ENCODE measurements around the gene FLII.
A peak's percentile ranks its signal among the peaks of the same experiment; 100 is the strongest.
"Not testable (repeated sequence)": the region's sequence is repeated elsewhere in the genome, so short reads cannot be mapped to it uniquely, and the experiment has no call there.

FLII gene

GRCh38 chr17:18258356-18259038 lies at the start of gene FLII:
TSS of gene FLII (minus strand) at chr17:18258738. CDS start at chr17:18258690, 48 bp downstream.
- DNase-seq (ENCODE audit: low spot score) = no peak

DNA sequence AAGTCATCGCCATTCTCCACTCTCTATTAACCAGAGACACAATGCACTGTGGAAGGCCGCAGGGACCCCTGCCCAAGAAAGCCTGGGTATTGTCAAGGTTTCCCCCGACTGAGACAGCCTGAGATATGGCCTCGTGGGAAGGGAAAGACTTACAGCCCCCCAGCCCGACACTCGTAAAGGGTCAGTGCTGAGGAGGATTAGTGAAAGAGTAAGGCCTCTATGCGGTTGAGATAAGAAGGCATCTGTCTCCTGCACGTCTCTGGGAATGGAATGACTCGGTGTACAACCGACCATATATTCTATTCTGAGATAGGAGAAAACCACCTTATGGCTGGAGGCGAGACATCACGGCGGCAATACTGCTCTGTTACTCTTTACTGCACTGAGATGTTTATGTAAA lies 44.7 kb upstream of the FLII start:
- not testable (repeated sequence) for DNase-seq (ENCODE audit: low spot score)

DNA sequence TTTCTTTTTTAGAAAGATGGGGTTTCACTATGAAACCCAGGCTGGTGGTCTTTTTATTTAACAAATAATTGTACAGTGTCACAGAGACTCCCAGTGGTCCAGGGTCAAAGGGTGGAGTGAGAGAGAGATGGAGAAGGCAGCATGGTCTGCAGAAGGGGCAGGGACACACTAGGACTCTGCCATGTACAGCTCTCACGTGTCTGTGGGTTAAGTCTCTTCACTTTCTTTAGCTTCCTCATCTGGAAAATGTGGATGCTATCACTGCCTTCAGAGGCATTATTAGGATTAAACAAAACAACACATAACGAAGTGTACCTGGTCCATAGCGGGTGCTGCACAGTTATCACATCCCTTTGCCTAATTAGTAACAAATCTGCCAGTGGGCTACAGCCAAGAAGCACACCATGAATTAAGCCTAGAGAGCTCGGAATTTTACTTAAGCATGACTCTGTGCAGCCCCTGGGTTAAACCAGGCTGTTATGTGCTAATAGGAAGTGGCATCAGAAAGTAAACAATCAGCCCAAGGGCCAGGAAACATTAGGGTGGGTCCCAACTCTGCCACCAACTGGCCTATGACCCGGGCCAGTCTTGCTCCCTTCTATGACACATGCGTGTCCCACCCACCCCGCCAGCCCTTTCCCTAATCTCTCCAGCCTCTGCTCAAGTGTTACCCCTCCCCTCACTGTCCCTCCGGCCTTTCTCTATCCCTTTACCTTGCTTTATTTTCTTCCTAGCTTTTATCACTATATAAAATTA lies 42.4 kb upstream of the FLII start:
- no peak for DNase-seq (ENCODE audit: low spot score)

GRCh38 chr17:18298061-18298460 lies 39.5 kb upstream of the FLII start:
- not testable (repeated sequence) for DNase-seq (ENCODE audit: low spot score)

GRCh38 chr17:18291718-18292540 lies 33.4 kb upstream of the FLII start:
- no peak for DNase-seq (ENCODE audit: low spot score)

DNA sequence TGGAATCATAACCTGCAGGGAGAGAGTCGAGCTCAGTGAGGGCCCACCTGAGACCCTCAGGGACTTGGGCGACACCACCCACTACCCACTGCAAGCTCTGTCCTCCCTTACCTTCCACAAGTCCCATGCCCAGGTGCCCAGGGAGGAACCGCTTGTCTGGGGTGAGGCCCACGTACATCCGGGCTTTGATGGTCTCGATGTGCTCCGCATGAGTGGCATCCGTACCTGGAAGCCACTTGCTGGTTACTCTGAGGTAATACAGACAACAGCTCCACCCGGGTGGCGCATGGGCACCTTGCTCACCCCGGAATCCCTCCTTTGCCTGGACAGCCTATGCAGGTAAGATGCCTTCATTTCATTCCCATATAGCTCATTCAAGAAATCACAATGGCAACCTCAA lies 26.8 kb upstream of the FLII start:
- no peak for DNase-seq (ENCODE audit: low spot score)

GRCh38 chr17:18281788-18282187 lies 23.2 kb upstream of the FLII start:
- no peak for DNase-seq (ENCODE audit: low spot score)

DNA sequence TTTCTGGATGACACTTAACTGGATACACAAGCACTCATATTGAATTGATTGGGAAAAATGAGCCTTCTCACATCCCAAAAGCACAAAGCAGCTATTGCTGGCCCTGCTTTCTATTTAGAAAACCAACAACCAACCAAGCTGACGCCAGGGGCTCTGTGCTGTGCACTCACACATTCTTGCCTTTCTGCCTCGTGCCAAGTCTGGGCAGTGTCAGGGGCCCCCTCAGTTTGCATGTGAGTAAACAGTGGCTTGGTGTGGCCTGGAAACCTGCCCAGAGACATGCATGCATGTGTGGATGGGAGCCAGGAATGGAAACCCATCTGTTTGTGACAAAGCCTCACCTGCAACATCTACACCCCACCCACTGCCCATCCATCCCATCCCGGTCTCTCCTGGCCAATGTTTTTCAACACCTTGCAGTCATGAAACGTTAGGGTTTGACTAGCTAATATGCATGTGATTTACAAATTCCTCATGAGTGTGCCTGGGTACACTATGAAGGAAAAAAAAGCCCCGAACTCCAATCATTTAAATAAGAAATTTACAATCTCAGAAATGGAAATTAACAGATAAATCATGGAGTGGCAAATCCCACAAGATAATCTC lies 22.3 kb upstream of the FLII start:
- no peak for DNase-seq (ENCODE audit: low spot score)

DNA sequence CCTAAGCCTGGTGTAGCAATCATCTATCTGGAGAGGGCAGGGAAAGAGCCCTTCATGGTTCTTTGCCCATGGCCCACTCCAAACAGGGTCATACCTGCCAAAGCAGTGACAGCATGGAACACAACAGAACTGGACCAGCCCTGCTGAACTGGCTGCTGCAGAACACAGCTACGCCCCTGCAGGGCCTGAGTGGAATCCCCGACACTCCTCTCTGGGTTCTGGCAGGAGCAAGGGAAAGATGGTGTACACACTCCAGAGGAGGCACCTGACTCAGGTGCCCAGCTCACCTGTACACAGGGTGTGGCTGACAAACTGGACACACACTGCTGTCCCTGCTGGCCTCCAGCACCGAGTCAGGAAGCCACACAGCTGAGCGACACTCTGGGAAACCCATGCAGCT lies 21.7 kb upstream of the FLII start:
- no peak for DNase-seq (ENCODE audit: low spot score)

GRCh38 chr17:18278867-18279266 lies 20.3 kb upstream of the FLII start:
- no peak for DNase-seq (ENCODE audit: low spot score)

DNA sequence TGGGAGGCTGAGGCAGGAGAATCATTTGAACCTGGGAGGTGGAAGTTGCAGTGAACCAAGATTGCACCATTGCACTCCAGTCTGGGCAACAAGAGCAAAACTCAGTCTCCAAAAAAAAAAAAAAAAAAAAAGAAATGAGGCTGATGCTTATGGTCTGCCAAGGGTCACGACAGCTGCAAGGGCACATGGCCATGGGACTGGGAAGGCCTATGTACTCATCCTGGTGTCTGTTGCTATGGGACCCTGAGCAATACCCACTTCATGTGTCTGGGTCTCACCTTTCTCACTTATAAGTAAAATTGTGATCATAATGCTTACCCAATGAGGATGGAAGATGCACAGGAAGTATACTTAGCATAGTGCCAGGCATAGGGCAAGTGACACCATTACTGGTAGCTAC lies 18.5 kb upstream of the FLII start:
- DNase-seq (ENCODE audit: low spot score) = no peak

GRCh38 chr17:18270046-18270931 lies 11.8 kb upstream of the FLII start:
- no peak for DNase-seq (ENCODE audit: low spot score)

DNA sequence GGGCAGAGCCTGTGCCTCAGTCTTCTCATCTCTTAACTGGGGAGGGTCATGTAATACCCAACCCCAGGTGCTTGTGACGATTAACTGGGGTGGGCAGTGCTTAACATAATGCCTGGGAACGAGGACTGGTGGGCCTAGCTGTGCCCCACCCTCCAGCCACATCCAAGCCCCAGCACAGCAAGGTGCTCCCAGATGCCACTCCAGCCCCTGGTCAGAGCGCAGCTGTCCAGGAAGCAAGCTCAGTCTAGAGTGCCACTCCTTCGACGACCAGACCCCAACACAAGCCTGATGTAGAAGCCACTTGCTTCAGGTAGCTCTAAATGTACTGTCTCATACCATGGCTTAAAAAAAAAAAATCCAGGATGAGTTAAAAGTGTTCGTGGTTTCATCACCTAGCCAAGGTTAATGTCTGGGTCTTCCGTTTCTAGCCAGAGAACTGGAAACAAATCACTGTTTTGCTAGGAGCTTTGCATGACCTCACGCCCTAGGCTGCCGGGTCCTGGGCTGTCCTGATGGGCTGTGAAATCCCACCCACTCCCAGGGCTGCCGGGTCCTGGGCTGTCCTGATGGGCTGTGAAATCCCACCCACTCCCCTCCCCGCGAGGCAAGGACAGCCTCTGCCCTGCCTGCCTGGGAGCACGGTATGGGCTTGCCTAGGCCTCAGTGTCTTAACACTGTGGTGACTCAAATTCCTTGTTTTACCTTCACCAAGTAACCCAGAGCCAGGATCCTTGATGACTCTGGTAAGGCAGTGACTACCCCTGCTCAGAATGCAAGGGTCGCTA lies 9.6 kb upstream of the FLII start:
- DNase-seq (ENCODE audit: low spot score) = no peak

DNA sequence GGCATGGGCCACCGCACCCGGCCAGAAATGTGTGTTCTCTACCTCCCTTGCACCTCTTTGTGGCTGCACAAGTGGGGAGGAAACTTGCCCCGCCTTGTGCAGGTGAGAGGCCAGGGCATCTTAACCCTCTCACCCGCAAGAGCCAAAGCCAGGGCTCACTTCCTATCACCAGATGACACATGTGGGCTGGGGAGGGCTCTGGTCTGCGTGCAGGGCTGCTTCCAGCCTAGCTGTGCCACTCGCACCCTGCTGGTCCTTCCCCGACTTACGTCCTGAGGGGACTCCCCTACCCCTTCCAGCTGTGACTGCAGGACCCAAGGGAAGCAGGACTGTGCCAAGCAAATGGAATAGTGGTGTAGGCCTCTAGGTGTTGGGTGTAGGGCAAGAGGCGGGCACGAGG lies 8.8 kb upstream of the FLII start:
- DNase-seq (ENCODE audit: low spot score) = no peak

DNA sequence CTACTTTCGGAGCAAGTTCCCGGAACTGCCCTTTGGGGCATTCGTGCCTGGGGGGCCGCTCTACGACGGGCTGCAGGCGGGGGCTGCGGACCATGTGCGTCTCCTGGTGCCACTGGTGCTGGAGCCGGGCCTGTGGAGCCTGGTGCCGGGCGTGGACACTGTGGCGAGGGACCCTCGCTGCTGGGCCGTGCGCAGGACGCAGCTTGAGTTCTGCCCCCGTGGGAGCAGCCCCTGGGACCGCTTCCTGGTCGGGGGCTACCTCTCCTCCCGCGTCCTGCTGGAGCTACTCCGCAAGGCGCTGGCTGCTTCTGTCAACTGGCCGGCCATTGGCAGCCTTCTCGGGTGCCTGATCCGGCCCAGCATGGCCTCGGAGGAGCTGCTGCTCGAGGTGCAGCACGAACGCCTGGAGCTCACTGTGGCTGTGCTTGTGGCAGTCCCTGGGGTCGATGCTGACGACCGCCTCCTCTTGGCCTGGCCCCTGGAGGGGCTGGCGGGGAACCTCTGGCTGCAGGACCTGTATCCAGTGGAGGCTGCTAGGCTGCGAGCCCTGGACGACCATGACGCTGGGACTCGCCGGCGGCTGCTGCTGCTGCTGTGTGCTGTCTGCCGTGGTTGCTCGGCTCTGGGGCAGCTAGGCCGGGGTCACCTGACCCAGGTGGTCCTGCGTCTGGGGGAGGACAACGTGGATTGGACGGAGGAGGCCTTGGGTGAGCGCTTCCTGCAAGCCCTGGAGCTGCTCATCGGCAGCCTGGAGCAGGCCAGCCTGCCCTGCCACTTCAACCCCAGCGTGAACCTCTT lies 5.5 kb upstream of the FLII start:
- no peak for DNase-seq (ENCODE audit: low spot score)

- DNase-seq (ENCODE audit: low spot score) = no peak
These were observed 4.1 kb upstream of the FLII start for GRCh38 chr17:18262641-18263040.

DNA sequence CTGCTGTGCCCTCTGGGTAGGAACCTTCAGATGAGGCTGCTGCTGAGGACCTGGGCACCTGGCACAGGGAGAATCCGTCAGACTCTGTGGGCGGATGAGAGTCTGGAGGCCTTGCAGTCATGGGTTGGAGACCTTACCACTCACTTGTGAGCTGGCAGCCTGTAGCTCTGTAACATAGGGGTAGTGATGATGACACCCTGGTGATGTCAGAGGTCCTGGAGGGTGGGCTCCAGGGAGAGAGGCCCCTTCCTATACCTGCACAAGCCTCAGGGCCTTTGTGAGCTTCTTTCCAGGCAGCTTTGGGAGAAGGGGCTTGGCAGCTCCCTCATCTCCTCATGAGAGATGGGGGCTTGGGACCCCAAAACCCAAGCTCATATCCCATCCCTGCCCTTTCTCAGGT lies 3.6 kb upstream of the FLII start:
- DNase-seq (ENCODE audit: low spot score) = no peak

- no peak for DNase-seq (ENCODE audit: low spot score)
These were observed 3.1 kb upstream of the FLII start for GRCh38 chr17:18261659-18262058.

GRCh38 chr17:18261146-18261515 lies 2.6 kb upstream of the FLII start:
- DNase-seq (ENCODE audit: low spot score) = peak; percentile 79
